GM21737 (cell line): ENCODE data around the gene TRIM10.
"Not testable (repeated sequence)": the region's sequence is repeated elsewhere in the genome, so short reads cannot be mapped to it uniquely, and the experiment has no call there.

Experiments used
- ATAC-seq: cut with Tn5 transposase; IDR thresholded peaks from one replicate; pipeline ENCODE4 v1.9.1; 2021; ENCODE audit warnings: mild to moderate bottlenecking, moderate library complexity; ENCODE audit not compliant: unreplicated experiment

Gene TRIM10

DNA sequence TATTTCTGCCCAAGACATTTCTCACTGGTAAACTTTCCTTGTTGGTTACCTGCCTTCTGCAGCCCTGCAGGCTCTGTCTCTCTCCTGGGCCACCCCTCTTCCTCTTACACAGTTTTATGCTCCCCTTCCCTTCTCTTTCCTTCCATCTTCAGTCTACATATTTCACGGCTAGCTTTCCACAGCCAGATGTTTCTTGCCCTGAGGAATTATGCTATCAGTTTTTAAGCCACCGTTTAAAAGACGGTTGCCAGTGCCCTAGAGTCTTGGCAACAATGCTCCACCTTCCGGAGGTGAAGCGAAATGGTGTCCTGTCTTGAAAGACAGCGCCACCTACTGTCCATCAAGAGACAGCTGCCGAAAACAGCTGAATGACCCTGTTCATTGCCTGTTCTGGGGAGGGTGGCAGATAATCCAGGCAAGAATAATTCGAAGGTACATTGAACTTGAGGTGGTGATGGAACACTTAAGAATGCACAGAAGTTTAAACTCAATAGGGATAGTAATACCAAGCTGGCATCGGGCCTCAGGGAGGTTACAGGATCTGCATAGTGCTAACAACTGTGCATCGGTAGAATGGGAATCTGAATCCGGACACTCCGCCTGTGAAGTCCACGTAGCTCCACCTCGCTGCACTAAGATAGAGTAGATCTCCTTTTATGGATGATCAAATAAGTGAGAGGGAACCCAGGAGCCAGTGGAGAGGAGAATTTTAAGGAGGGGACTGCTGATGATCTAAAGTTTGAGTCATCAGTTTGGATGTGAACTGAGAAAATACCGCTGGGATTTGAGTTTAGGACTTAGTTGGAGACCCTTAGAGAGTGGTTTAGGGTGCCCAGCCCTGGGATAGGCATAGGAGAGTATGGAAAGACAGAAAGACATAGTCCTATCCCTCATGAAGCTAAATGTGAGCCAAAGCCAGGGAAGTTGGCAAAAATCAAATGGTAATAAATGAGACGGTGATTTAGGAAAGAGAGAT, 29.8 kb downstream of the TRIM10 start:
- no peak for ATAC-seq

DNA sequence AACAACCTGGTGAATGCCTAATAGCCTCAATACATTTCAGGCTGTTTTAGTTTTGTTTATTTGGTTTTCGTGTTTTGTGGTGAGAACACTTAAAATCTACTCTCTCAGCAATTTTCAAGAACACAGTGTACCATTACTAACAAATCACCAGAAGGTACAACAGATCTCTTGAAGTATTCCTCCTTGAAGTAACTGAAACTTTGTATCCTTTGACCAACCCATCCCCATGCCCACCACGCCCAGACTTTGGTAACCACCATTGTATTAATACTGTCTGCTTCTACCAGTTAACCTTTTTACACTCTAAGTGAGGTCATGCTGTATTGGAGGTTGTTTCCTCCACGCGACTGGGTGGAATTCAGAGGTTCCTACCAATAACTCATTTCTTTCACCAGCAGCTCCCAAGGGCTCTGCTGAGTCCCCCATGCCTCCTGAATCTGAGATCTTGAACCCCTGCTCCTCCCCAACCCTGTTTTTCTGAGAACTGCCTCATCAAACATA, 30.8 kb downstream of the TRIM10 start:
- ATAC-seq, result no peak

DNA sequence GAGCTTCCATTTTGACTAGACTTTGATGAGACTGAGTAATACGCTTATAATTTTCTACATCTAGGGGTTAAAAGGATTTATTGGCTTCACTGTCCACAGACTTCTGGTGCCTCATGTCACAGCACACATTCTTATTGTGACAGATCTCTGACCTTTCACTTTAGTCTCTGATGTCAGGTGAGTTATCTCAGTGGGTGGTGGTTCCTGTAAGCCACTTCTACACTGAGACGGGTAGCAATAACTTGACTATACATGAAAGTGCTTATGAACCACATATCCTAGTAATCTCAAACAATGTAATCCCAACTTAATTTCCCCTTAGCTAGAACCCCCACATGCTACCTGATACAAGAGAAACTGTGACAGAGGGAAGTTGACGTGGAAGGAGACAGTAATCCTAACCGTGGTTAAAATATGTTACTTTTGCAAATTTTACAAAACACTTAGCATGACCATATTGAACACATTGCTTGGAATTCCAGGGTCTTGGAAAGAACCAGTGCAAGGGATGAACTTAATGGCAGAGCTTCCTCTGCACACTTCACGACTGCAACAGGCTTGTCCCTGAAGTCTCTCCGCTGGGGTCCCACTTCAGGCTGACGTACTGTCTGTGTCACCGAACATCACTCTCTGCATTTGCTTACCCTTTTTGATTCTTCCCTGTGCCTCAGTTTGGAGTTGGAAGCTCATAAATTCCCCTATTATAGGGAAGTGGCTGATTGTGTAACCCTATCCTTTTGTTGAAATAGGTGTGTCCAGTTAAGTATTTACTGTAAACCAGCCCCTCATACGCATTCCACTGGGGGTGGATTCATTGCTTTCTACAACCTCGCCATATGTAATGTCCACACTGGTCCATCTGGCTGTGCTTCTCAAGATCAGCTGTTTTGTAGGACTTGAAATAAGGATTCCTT, 31.5 kb downstream of the TRIM10 start:
- no peak for ATAC-seq

- no peak for ATAC-seq
Measured at GRCh38 chr6:30127238-30128093, 33.5 kb downstream of the TRIM10 start.

DNA sequence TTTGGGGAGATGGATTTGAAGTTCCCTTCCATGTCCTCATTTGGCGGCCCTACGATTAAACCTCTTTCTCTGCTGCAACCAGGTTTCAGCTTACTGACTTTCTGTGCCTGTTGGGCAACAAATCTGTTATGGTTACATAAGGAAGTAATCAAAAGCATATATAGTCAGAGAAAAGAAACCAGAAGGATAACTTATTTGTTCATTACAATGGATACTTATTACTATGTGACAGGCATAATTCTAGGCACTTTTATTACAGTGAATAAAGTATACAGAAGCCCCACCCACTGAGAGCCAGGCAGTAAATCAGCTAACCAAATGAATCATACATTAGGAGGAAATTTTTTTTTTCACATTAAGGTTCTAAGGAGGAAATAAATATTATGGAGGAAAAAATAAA, 38.5 kb downstream of the TRIM10 start:
- no peak for ATAC-seq

- ATAC-seq, result no peak
Measured at GRCh38 chr6:30121446-30122366, 39.3 kb downstream of the TRIM10 start.

DNA sequence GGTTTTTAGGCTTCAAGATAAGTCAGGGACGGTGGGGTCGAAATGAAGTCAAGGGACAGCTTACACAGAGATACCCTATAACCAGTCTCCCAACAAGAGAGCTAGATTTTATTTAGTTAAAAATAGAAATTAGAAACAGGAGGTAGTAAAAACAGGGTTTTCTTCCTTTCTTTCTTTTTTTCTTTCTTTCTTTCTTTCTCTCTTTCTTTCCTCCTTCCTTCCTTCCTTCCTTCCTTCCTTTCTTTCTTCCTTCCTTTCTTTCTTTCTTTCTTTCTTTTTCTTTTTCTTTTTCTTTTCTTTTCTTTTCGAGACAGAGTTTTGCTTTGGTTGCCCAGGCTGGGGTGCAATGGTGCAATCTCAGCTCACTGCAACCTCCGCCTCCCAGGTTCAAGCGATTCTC, 42.3 kb downstream of the TRIM10 start:
- ATAC-seq, result not testable (repeated sequence)

- no peak for ATAC-seq
Measured at GRCh38 chr6:30116724-30117123, 44.3 kb downstream of the TRIM10 start.

DNA sequence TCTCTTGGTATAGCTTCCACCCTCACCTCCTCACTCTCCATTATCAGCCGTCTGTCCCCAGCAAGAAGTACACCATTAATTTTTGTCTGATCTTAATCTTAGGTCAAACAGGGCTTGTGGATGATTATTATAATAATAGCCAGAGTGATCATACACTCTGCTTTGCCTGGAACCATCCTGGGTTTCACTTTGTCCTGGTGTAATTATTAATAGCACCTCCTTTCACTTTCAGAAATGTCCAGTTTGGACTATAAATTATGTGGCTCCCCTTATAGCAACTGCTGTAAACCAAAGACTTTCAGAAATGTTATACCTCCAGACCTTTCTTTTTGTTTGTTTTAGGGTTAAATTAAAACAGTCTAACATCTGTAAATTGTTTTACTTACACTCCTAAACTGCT, 47.2 kb downstream of the TRIM10 start:
- no peak for ATAC-seq

- ATAC-seq, result no peak
Measured at GRCh38 chr6:30113003-30113759, 47.8 kb downstream of the TRIM10 start, which contains the start of gene TRIM31. Gene TRIM31 (minus strand): TSS chr6:30113090. CDS start chr6:30112805, 285 bp downstream.

GRCh38 chr6:30112402-30112994, 48.5 kb downstream of the TRIM10 start:
- ATAC-seq, result no peak

DNA sequence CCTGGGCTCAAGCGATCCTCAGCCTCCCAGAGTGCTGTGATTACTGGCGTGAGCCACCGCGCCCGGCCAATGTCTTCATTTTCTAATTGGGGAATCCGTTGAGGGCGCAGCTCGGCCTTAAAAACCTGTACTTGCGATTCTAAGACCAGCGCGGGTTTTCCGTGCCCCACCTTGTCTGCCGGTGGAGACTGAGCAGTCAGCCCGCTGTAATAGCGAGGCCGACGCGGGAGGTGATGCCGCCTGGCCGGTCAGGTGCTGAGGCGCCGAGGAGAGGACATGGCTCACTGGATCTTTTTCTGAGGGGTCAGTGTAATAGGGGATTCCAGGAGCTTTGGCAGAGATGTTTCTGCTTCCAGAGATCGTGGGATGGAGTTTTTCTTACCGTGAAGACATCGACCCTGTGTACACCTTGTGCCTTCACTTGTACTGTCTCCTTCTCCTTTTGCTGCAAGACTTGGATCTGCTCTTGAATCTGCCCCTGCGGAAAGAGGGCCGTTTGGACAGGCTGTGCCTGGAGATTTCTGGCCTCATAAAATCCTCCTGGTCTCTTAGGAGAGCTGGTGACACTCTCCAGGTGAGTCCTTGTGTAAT, 49.6 kb downstream of the TRIM10 start:
- no peak for ATAC-seq

- no peak for ATAC-seq
Measured at GRCh38 chr6:30104661-30105060, 56.4 kb downstream of the TRIM10 start.

- ATAC-seq, result no peak
Measured at GRCh38 chr6:30103872-30104179, 57.2 kb downstream of the TRIM10 start.

DNA sequence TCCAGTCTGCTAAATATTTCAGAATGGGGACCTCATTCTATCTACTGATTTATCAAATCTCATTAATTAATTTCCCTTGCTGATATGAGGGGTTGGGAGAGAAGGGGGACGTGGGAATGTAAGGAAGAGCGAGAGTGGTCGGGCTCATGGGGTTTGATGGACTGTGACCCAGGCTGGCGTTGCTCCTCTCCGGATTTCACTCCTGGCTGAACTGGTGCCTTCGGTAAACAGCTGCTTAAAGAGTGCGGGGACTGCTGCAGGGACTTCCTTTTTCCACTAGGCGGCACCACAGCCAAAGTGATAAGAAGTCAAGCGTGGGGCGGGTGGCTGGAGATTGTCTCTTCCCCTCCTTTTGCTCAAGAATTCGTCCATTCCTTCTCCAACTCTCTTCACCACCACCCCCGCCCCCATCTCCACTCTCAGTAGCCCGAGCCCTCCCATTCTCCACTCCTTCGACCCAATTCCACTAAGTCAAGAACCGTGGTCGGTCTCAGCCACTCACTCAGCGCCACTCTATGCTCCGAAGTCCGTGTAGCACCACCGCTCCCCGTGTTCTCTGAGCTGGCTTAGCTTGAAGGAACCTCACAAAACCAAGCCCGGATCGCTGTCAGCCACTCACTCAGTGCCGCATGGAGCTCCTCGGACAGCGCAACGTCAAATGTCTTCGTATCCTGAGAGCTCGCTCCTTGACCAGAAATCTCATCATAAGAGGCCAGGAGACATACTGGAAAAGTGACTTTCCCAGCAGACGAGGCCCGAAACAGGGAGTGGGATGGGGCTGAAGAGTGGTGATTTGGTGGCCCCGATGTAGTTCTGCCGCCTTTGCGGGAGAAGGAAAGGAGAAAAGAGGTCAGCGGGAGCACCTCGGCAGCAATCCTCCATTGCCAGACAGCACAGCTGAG, 57.8 kb downstream of the TRIM10 start:
- ATAC-seq, result no peak

GRCh38 chr6:30102414-30102969, 58.5 kb downstream of the TRIM10 start:
- no peak for ATAC-seq
